GM23338 (cell line): ENCODE measurements around the gene AP3B2. TPM values are rescaled to one million over a fixed set of nuclear protein-coding genes. Genes with fewer than 3 reads are reported as not detected.

Experiments
- ATAC-seq: fragments of 200-7000 bp; cut with Tn5 transposase; 3 replicates; pipeline ENCODE4 v1.9.1; 2020
- DNase-seq: peaks from one replicate; pipeline ENCODE4 v3.0.0-alpha.2; 2015; ENCODE audit warnings: low spot score
- H2AFZ ChIP-seq: fragments of 200-600 bp; sonication (generic); 2 replicates; pipeline ENCODE4 v1.8.0; 2016; ENCODE audit warnings: antibody characterized with exemption, mild to moderate bottlenecking, moderate library complexity
- H3F3A ChIP-seq: fragments of 200-600 bp; sonication (generic); replicated peaks from 2 replicates; pipeline ENCODE4 v1.8.0; 2017; ENCODE audit warnings: antibody characterized with exemption, mixed run types, low read depth
- H3K27ac ChIP-seq: fragments of 200-600 bp; sonication (generic); 2 replicates; pipeline ENCODE4 v1.6.1; 2016; ENCODE audit warnings: low read depth
- H3K27me3 ChIP-seq: fragments of 200-600 bp; sonication (generic); 2 replicates; pipeline ENCODE4 v1.8.0; 2016; ENCODE audit warnings: mild to moderate bottlenecking, mixed run types, moderate library complexity; ENCODE audit not compliant: insufficient read depth
- H3K36me3 ChIP-seq: fragments of 200-600 bp; sonication (generic); 2 replicates; pipeline ENCODE4 v1.8.0; 2016; ENCODE audit warnings: mild to moderate bottlenecking; ENCODE audit not compliant: insufficient read depth
- H3K4me1 ChIP-seq: fragments of 200-600 bp; sonication (generic); 2 replicates; pipeline ENCODE4 v1.8.0; 2016; ENCODE audit warnings: mild to moderate bottlenecking, moderate library complexity; ENCODE audit not compliant: insufficient read depth
- H3K4me2 ChIP-seq: fragments of 200-600 bp; sonication (generic); 2 replicates; pipeline ENCODE4 v1.7.1; 2017; ENCODE audit warnings: mixed run types
- H3K4me3 ChIP-seq: fragments of 200-600 bp; sonication (generic); 2 replicates; pipeline ENCODE4 v1.6.1; 2016; ENCODE audit warnings: mixed run types
- H3K79me2 ChIP-seq: fragments of 200-600 bp; sonication (generic); replicated peaks from 2 replicates; pipeline ENCODE4 v1.8.0; 2017; ENCODE audit warnings: mild to moderate bottlenecking; ENCODE audit not compliant: insufficient read depth
- H3K9me2 ChIP-seq: fragments of 200-600 bp; sonication (generic); 2 replicates; pipeline ENCODE4 v1.8.0; 2017; ENCODE audit not compliant: insufficient read depth
- H4K20me1 ChIP-seq: fragments of 200-600 bp; sonication (generic); replicated peaks from 2 replicates; pipeline ENCODE4 v1.8.0; 2017; ENCODE audit warnings: mild to moderate bottlenecking; ENCODE audit not compliant: insufficient read depth
- H3K27ac Mint-ChIP-seq: 2 replicates; pipeline ENCODE4 v1.8.0; 2020; ENCODE audit warnings: inconsistent platforms, mild to moderate bottlenecking, moderate library complexity, mixed read lengths
- H3K27me3 Mint-ChIP-seq: 3 replicates; pipeline ENCODE4 v1.8.0; 2022; ENCODE audit warnings: low read depth, mild to moderate bottlenecking, moderate library complexity, mixed read lengths, inconsistent platforms; ENCODE audit not compliant: insufficient read depth, poor library complexity
- H3K36me3 Mint-ChIP-seq: 3 replicates; pipeline ENCODE4 v1.8.0; 2021; ENCODE audit warnings: low read depth, mild to moderate bottlenecking, inconsistent platforms, moderate library complexity, mixed read lengths
- H3K4me1 Mint-ChIP-seq: 3 replicates; pipeline ENCODE4 v1.8.0; 2020; ENCODE audit warnings: mild to moderate bottlenecking, inconsistent platforms, mixed read lengths
- H3K4me3 Mint-ChIP-seq: 3 replicates; pipeline ENCODE4 v1.8.0; 2021; ENCODE audit warnings: moderate library complexity, mild to moderate bottlenecking, inconsistent platforms, mixed read lengths
- H3K9me3 Mint-ChIP-seq: 3 replicates; pipeline ENCODE4 v1.8.0; 2020; ENCODE audit warnings: moderate library complexity, mild to moderate bottlenecking, inconsistent platforms, mixed read lengths
- CREB1 ChIP-seq: fragments of 250-450 bp; sonication (Bioruptor Pico); IDR thresholded peaks from 2 replicates; pipeline ENCODE4 v1.5.0; 2020; ENCODE audit warnings: low read depth, mild to moderate bottlenecking, moderate library complexity
- CTCF ChIP-seq, 2 experiments: fragments of 200-600 bp in 1 of 2; sonication (generic) in 1 of 2; conservative IDR thresholded peaks; 2 replicates each; pipeline versions ENCODE4 v1.5.1 to v1.6.1; 2016 to 2017; ENCODE audit warnings: antibody characterized with exemption in 2 of 2, low read depth in 2 of 2, mild to moderate bottlenecking in 2 of 2, moderate library complexity in 1 of 2
- ETS1 ChIP-seq: IDR thresholded peaks from 2 replicates; pipeline ENCODE4 v1.6.1; 2016; ENCODE audit warnings: antibody characterized with exemption
- EZH2 ChIP-seq: fragments of 200-600 bp; sonication (generic); IDR thresholded peaks from one replicate; pipeline ENCODE4 v1.8.0; 2017; ENCODE audit warnings: antibody characterized with exemption, mild to moderate bottlenecking, low read depth; ENCODE audit not compliant: unreplicated experiment
- EZH2phosphoT487 ChIP-seq: fragments of 200-600 bp; sonication (generic); IDR thresholded peaks from one replicate; pipeline ENCODE4 v1.8.1; 2018; ENCODE audit warnings: antibody characterized with exemption; ENCODE audit not compliant: unreplicated experiment
- JUNB ChIP-seq: IDR thresholded peaks from one replicate; pipeline ENCODE4 v1.6.1; 2016; ENCODE audit warnings: antibody characterized with exemption; ENCODE audit not compliant: unreplicated experiment
- POLR2AphosphoS5 ChIP-seq: IDR thresholded peaks from 2 replicates; pipeline ENCODE4 v1.6.1; 2016; ENCODE audit warnings: antibody characterized with exemption, low read depth
- REST ChIP-seq: IDR thresholded peaks from one replicate; pipeline ENCODE4 v1.6.1; 2018; ENCODE audit warnings: antibody characterized with exemption; ENCODE audit not compliant: unreplicated experiment
- STAT1 ChIP-seq: IDR thresholded peaks from one replicate; pipeline ENCODE4 v1.6.1; 2016; ENCODE audit warnings: antibody characterized with exemption; ENCODE audit not compliant: unreplicated experiment
- ZNF114 ChIP-seq: fragments of 250-450 bp; sonication (Bioruptor Pico); IDR thresholded peaks from 2 replicates; pipeline ENCODE4 v1.5.0; 2020; ENCODE audit warnings: mild to moderate bottlenecking, moderate library complexity
- ZNF331 ChIP-seq: fragments of 250-450 bp; sonication (Bioruptor Pico); IDR thresholded peaks from 2 replicates; pipeline ENCODE4 v1.5.0; 2020; ENCODE audit warnings: low read depth, mild to moderate bottlenecking, moderate library complexity
- ZNF462 ChIP-seq: fragments of 250-450 bp; sonication (Bioruptor Pico); IDR thresholded peaks from 2 replicates; pipeline ENCODE4 v1.5.0; 2020; ENCODE audit warnings: mild to moderate bottlenecking, moderate library complexity
- polyA plus RNA-seq: library from polyadenylated mRNA; unstranded; fragments of >200 nt; fragmentation: Nextera tagmentation; extraction: Ambion mirVana; gene quantifications from 2 replicates; pipeline ENCODE4 v1.2.1, GENCODE V29; 2016
- total RNA-seq: library from RNA; depleted of rRNA; stranded (reverse); fragments of >200 nt; shearing (Covaris generic); gene quantifications from 2 replicates; pipeline ENCODE4 v1.2.3, GENCODE V29; 2014

Gene AP3B2
- total and polyA plus RNA-seq, 2 experiments from 2014 or later: 9.5 to 19.2 TPM

- peaks cover 4% of the 10 kb centered on the region for H3K4me1 Mint-ChIP-seq
- Histone ChIP-seq H2AFZ (no peak overlapping the region), H3K9me2 (no peaks in the 10 kb centered on the region), H4K20me1 (no peaks in the 10 kb centered on the region), H3K36me3 (no peaks in the 10 kb centered on the region), H3K4me1 (peaks cover 4% of the 10 kb centered on the region; the same call in 1 of the 2 replicates), H3K4me2 (no peak overlapping the region), H3F3A (no peaks in the 10 kb centered on the region), H3K79me2 (no peaks in the 10 kb centered on the region), H3K4me3 (no peak overlapping the region), H3K27me3 (peaks cover 22% of the 10 kb centered on the region), H3K27ac (no peak overlapping the region)
- H3K27me3 Mint-ChIP-seq: peaks cover 18% of the 10 kb centered on the region
- no peak for TF ChIP-seq REST
- no peak for TF ChIP-seq ZNF462 (CRISPR knock-in tag)
- TF ChIP-seq EZH2: no peak
- no peak for TF ChIP-seq ETS1
- no peak for TF ChIP-seq JUNB
- no peak for TF ChIP-seq EZH2phosphoT487
- TF ChIP-seq STAT1: no peak
- TF ChIP-seq ZNF114 (CRISPR knock-in tag): no peak
- no peak for TF ChIP-seq POLR2AphosphoS5
- no peak for TF ChIP-seq ZNF331
- no peak for TF ChIP-seq CREB1 (CRISPR knock-in tag)
- no peak for TF ChIP-seq CTCF (conservative IDR thresholded peaks at IDR 0.05; ENCODE audit: low read depth in 2 of 2)
- ATAC-seq (no peak), DNase-seq (no peak)
- no peaks in the 10 kb centered on the region for H3K36me3 Mint-ChIP-seq
- H3K9me3 Mint-ChIP-seq: peaks cover 3% of the 10 kb centered on the region; the same call in 1 of the 3 replicates
- H3K27ac Mint-ChIP-seq: no peak overlapping the region
- H3K4me3 Mint-ChIP-seq: no peak overlapping the region
Measured at GRCh38 chr15:82641129-82641798, 68.4 kb downstream of the AP3B2 start.
